Measurements from ENCODE around the gene SLC35G3. TPM values are rescaled to one million over a fixed set of nuclear protein-coding genes. Genes with fewer than 3 reads are reported as not detected.

The SLC35G3 gene
- total RNA-seq, 1 experiment from 2014 or later: not detected

DNA sequence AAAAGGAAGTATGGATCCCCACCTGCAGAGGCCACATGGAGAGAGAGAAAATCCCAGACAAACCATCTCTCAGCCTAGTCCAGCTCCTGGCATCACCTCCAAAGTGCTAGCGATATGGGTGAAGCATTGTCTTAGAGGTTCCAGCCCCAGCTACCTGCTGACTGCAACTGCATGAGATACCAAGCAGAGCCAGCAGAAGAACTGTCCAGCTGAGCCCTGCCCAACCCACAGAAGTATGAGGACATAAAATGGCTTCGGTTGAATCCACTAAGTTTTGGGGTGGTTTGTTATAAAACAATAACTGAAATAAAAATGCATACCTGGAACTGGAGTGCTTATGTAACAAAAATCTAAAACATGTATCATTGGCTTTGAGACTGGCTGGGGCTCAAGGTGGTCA, 28.3 kb upstream of the SLC35G3 start:
- Histone ChIP-seq H3K9ac (ENCODE audit: low read length) (no peak overlapping the region), H2AFZ (ENCODE audit: low read length) (no peak overlapping the region), H4K20me1 (ENCODE audit: low read length) (no peaks in the 10 kb centered on the region), H3K4me2 (ENCODE audit: low read length) (no peak overlapping the region), H3K79me2 (ENCODE audit: low read length) (no peaks in the 10 kb centered on the region), H3K4me3 (ENCODE audit: low read length) (no peak overlapping the region), H3K4me1 (ENCODE audit: insufficient read depth, low read length) (no peaks in the 10 kb centered on the region), H3K9me3 (ENCODE audit: low read length) (no peaks in the 10 kb centered on the region), H3F3A (ENCODE audit: low read length, unreplicated experiment) (no peaks in the 10 kb centered on the region), H3K27me3 (ENCODE audit: low read length) (no peaks in the 10 kb centered on the region), H3K9me2 (replicated peaks; ENCODE audit: low read length) (no peaks in the 10 kb centered on the region), H3K36me3 (ENCODE audit: low read depth, low read length) (no peaks in the 10 kb centered on the region), H3K27ac (ENCODE audit: low read length) (no peak overlapping the region)
- CTCF ChIA-PET: no interaction called here
- no TSS peak for BruUV-seq (replicated peaks)
- no peak for ATAC-seq
- no peak for DNase-seq
- POLR2A ChIA-PET (ENCODE audit: unreplicated experiment): no interaction called here
- TF ChIP-seq, protein P1, sequence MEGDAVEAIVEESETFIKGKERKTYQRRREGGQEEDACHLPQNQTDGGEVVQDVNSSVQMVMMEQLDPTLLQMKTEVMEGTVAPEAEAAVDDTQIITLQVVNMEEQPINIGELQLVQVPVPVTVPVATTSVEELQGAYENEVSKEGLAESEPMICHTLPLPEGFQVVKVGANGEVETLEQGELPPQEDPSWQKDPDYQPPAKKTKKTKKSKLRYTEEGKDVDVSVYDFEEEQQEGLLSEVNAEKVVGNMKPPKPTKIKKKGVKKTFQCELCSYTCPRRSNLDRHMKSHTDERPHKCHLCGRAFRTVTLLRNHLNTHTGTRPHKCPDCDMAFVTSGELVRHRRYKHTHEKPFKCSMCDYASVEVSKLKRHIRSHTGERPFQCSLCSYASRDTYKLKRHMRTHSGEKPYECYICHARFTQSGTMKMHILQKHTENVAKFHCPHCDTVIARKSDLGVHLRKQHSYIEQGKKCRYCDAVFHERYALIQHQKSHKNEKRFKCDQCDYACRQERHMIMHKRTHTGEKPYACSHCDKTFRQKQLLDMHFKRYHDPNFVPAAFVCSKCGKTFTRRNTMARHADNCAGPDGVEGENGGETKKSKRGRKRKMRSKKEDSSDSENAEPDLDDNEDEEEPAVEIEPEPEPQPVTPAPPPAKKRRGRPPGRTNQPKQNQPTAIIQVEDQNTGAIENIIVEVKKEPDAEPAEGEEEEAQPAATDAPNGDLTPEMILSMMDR (conservative IDR thresholded peaks at IDR 0.05; ENCODE audit: low read depth, low read length): no peak
- intact Hi-C loops (cut with micrococcal nuclease): no loop called here

DNA sequence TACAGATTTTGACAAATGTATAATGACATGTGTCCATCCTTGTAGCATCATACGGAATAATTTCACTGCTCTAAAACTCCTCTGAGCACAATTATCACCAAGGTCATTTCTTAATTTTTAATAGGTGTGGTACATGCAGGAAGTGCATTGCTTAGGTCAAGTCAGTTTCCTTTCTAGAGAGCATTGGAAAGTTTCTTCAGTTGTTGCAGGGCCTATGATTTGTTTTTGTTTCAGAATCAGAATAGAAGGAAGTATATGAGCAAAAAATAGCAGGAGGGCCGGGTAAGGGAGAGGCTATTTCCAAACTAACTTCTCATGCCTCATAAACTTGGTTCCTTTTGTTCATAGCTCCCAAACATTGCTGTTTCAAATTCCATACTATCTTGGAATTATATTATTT, 24.7 kb upstream of the SLC35G3 start:
- no peaks in the 10 kb centered on the region for H3K9me3 ChIP-seq (ENCODE audit: low read length)
- no peak overlapping the region for H3K27ac ChIP-seq (ENCODE audit: low read length)
- H3K9ac ChIP-seq (ENCODE audit: low read length): no peak overlapping the region
- ChIA-PET POLR2A (ENCODE audit: unreplicated experiment) (no interaction called here), CTCF (no interaction called here)
- no peaks in the 10 kb centered on the region for H3K9me2 ChIP-seq (replicated peaks; ENCODE audit: low read length)
- H3K79me2 ChIP-seq (ENCODE audit: low read length): no peaks in the 10 kb centered on the region
- H3K4me2 ChIP-seq (ENCODE audit: low read length): no peak overlapping the region
- no peak for ATAC-seq
- no peaks in the 10 kb centered on the region for H3K36me3 ChIP-seq (ENCODE audit: low read depth, low read length)
- no peak overlapping the region for H3K4me3 ChIP-seq (ENCODE audit: low read length)
- BruUV-seq (replicated peaks): no TSS peak
- peaks cover 15% of the 10 kb centered on the region for H3K27me3 ChIP-seq (ENCODE audit: low read length)
- no peak overlapping the region for H2AFZ ChIP-seq (ENCODE audit: low read length)
- no peak for DNase-seq
- no peaks in the 10 kb centered on the region for H3K4me1 ChIP-seq (ENCODE audit: insufficient read depth, low read length)
- TF ChIP-seq EZH2phosphoT487 (IDR thresholded peaks at IDR 0.05; ENCODE audit: borderline replicate concordance, low read length): no peak
- TF ChIP-seq, protein P1 (conservative IDR thresholded peaks at IDR 0.05; ENCODE audit: low read depth, low read length): no peak
- H3F3A ChIP-seq (ENCODE audit: low read length, unreplicated experiment): no peaks in the 10 kb centered on the region
- no peaks in the 10 kb centered on the region for H4K20me1 ChIP-seq (ENCODE audit: low read length)
- intact Hi-C loops (cut with micrococcal nuclease): no loop called here

DNA sequence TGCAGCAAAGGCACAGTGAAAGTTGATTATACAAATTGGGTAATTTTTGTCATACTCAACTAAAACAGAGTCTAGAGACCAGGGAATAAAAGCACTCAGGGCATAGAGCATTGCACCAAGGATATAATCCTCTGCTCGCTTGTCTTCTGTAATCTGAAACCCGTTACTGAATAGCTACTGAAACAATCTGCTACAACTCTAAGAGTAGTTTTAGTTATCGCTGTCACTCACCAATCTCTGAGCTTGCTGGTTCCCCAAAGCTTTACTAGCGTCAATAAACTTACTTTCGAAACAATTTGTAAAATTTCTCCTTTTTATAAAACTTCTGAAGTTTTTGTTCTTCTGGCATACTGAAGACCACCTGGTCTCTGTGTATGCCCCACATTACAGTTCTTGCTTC, 22.9 kb upstream of the SLC35G3 start:
- intact Hi-C loops (cut with micrococcal nuclease): no loop called here
- H4K20me1 ChIP-seq (ENCODE audit: low read length): no peaks in the 10 kb centered on the region
- ChIA-PET POLR2A (ENCODE audit: unreplicated experiment) (no interaction called here), CTCF (no interaction called here)
- no peak for DNase-seq
- TF ChIP-seq, protein P1 (conservative IDR thresholded peaks at IDR 0.05; ENCODE audit: low read depth, low read length): no peak
- TF ChIP-seq EZH2phosphoT487 (IDR thresholded peaks at IDR 0.05; ENCODE audit: borderline replicate concordance, low read length): no peak
- no peak for TF ChIP-seq EZH2 (IDR thresholded peaks at IDR 0.05; ENCODE audit: low read length, unreplicated experiment)
- H3K27ac ChIP-seq (ENCODE audit: low read length): no peak overlapping the region
- no peaks in the 10 kb centered on the region for H3K9me3 ChIP-seq (ENCODE audit: low read length)
- no peaks in the 10 kb centered on the region for H3K79me2 ChIP-seq (ENCODE audit: low read length)
- no peak overlapping the region for H3K4me2 ChIP-seq (ENCODE audit: low read length)
- H2AFZ ChIP-seq (ENCODE audit: low read length): no peak overlapping the region
- H3K9ac ChIP-seq (ENCODE audit: low read length): no peak overlapping the region
- ATAC-seq: no peak
- H3K4me1 ChIP-seq (ENCODE audit: insufficient read depth, low read length): no peaks in the 10 kb centered on the region
- no peaks in the 10 kb centered on the region for H3K9me2 ChIP-seq (replicated peaks; ENCODE audit: low read length)
- H3K4me3 ChIP-seq (ENCODE audit: low read length): no peak overlapping the region
- no peaks in the 10 kb centered on the region for H3K36me3 ChIP-seq (ENCODE audit: low read depth, low read length)
- BruUV-seq (replicated peaks): no TSS peak
- peaks cover 22% of the 10 kb centered on the region for H3K27me3 ChIP-seq (ENCODE audit: low read length)
- no peaks in the 10 kb centered on the region for H3F3A ChIP-seq (ENCODE audit: low read length, unreplicated experiment)
